ENCODE results near the gene GABARAP. TPM values are rescaled to one million over a fixed set of nuclear protein-coding genes. Genes with fewer than 3 reads are reported as not detected.
A peak's percentile ranks its signal among the peaks of the same experiment; 100 is the strongest.

Gene GABARAP
- total RNA-seq, 3 donors from 2014 or later (not counting 1 experiment from before 2014, with no cell fraction given), result 256 to 277 (median 276) TPM

DNA sequence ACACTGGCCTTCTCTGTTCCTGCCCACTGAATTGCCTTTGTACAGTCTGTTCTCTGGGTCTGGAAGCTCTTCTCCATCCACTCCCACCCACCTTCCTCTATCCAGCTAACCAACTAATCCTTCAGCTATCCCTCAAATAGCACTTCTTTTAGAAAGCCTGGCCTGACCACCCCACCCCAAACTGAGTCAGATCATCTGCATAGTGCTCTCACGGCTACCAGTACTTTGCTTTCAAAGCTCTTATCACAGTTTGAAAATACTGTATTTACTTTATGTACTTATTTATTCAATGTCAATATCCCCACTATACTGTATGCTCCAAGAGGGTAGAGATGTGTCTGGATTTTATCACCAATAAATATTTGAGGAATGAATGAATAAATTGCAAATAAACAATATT, 24.5 kb upstream of the GABARAP start:
- peak in 1 of 2 donors; percentile 2 for DNase-seq
- H3K9me3 ChIP-seq (ENCODE audit: control insufficient read depth, insufficient read depth, low read length), result no peaks in the 10 kb centered on the region
- no peak overlapping the region for H3K4me3 ChIP-seq (ENCODE audit: low read length)
- H3K9me3 Mint-ChIP-seq, result no peaks in the 10 kb centered on the region
- no peaks in the 10 kb centered on the region for H3K36me3 ChIP-seq (ENCODE audit: control insufficient read depth, insufficient read depth, low read length)
- no peak overlapping the region for H3K27ac Mint-ChIP-seq
- no peak for ATAC-seq
- H3K36me3 Mint-ChIP-seq, result no peaks in the 10 kb centered on the region
- TF ChIP-seq, protein P1, sequence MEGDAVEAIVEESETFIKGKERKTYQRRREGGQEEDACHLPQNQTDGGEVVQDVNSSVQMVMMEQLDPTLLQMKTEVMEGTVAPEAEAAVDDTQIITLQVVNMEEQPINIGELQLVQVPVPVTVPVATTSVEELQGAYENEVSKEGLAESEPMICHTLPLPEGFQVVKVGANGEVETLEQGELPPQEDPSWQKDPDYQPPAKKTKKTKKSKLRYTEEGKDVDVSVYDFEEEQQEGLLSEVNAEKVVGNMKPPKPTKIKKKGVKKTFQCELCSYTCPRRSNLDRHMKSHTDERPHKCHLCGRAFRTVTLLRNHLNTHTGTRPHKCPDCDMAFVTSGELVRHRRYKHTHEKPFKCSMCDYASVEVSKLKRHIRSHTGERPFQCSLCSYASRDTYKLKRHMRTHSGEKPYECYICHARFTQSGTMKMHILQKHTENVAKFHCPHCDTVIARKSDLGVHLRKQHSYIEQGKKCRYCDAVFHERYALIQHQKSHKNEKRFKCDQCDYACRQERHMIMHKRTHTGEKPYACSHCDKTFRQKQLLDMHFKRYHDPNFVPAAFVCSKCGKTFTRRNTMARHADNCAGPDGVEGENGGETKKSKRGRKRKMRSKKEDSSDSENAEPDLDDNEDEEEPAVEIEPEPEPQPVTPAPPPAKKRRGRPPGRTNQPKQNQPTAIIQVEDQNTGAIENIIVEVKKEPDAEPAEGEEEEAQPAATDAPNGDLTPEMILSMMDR (IDR thresholded peaks at IDR 0.05), result no peak
- no peak overlapping the region for H3K4me3 Mint-ChIP-seq
- H3K4me1 Mint-ChIP-seq, result peaks cover 17% of the 10 kb centered on the region in 2 donors
- intact Hi-C loops (cut with micrococcal nuclease), result no loop called here
- H3K27ac ChIP-seq (ENCODE audit: low read length), result no peak overlapping the region
- peaks cover 20% of the 10 kb centered on the region for H3K4me1 ChIP-seq (ENCODE audit: control insufficient read depth, insufficient read depth, low read length)
- peaks cover 16 to 22% of the 10 kb centered on the region in 2 donors for H3K27me3 Mint-ChIP-seq (ENCODE audit: low read depth in 2 of 2)
- peaks cover 19% of the 10 kb centered on the region for H3K27me3 ChIP-seq (ENCODE audit: control insufficient read depth, insufficient read depth, low read length)
- WGBS (ENCODE audit: insufficient coverage), result no CpG with 5 or more reads among the region's 1 CpG

DNA sequence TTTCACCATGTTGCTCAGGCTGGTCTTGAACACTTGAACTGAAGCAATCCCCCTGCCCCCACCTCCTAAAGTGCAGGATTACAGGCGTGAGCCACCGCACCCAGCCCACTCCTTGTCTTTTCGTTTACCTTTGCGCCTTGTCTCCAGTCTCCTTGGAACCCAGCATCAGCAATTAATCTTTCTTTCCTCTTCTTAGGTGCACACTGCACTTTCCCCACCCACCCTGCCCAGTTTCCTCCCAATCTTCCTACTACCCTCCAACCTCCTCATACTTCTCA, 21.5 kb upstream of the GABARAP start:
- H3K27ac ChIP-seq (ENCODE audit: low read length), result no peak overlapping the region
- peaks cover 24% of the 10 kb centered on the region for H3K27me3 ChIP-seq (ENCODE audit: control insufficient read depth, insufficient read depth, low read length)
- no peaks in the 10 kb centered on the region for H3K36me3 Mint-ChIP-seq
- peaks cover 34% of the 10 kb centered on the region for H3K4me1 ChIP-seq (ENCODE audit: control insufficient read depth, insufficient read depth, low read length)
- no peak for DNase-seq
- intact Hi-C loops (cut with micrococcal nuclease), result no loop called here
- peaks cover 9% of the 10 kb centered on the region for H3K36me3 ChIP-seq (ENCODE audit: control insufficient read depth, insufficient read depth, low read length)
- WGBS (ENCODE audit: insufficient coverage), result 47% methylated on average over 4 of the region's 4 CpGs
- H3K4me1 Mint-ChIP-seq, result peaks cover 17% of the 10 kb centered on the region in 2 donors
- H3K9me3 ChIP-seq (ENCODE audit: control insufficient read depth, insufficient read depth, low read length), result no peaks in the 10 kb centered on the region
- no peak overlapping the region for H3K4me3 ChIP-seq (ENCODE audit: low read length)
- no peak for ATAC-seq
- TF ChIP-seq, protein P1 (IDR thresholded peaks at IDR 0.05), result no peak
- peaks cover 16 to 17% of the 10 kb centered on the region in 2 donors for H3K27me3 Mint-ChIP-seq (ENCODE audit: low read depth in 2 of 2)
- peak overlapping the region; percentile 82 for H3K4me3 Mint-ChIP-seq
- H3K27ac Mint-ChIP-seq, result no peak overlapping the region
- H3K9me3 Mint-ChIP-seq, result no peaks in the 10 kb centered on the region

DNA sequence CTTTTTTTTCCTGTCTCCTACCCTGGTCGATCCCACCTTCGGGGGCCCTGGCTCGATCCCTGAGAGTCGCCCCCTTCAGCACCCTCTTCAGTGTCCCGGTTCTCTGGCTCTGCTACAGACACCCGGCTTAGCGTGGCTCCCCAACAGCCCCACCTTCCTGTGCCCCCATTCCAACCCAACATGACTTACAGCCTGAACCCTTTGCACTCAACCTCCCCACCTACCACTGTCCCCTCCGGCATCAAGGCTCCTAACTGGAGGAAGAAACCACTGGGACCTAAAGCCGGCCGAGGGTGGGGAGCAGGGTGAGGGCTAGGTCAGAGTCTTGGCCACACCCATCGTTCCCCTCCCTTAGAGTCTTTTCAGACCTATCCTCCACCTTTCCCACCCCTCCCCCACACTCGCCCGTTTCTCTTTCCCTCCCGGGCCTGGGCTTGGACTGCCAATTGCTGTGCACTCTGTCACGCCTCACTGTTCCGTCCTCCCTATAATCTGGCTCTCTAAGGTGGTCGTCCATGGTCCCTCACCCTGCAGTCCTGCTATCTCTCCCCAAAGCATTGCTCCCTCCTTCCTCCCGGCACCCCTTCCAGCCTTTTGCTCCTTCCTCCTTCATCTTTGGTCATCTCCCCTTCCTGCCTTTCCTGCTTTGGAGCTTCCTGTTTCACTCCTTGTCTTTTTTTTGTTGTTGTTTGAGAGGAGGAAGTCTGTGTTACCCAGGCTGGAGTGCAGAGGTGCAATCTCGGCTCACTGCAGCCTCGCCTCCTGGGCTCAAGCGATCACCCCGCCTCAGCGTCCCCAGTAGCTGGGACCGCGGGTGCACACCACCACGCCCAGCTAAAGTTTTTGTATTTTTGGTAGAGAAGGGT, 20.9 kb upstream of the GABARAP start:
- peaks cover 24% of the 10 kb centered on the region for H3K27me3 ChIP-seq (ENCODE audit: control insufficient read depth, insufficient read depth, low read length)
- no peaks in the 10 kb centered on the region for H3K36me3 Mint-ChIP-seq

More for the DNA sequence above, 20.9 kb upstream of the GABARAP start:
- peaks cover 34% of the 10 kb centered on the region for H3K4me1 ChIP-seq (ENCODE audit: control insufficient read depth, insufficient read depth, low read length)
- TF ChIP-seq, protein P1 (IDR thresholded peaks at IDR 0.05), result no peak
- H3K27ac ChIP-seq (ENCODE audit: low read length), result no peak overlapping the region
- DNase-seq (peak in 1 of 2 donors; percentile 41), ATAC-seq (no peak)
- Mint-ChIP-seq H3K4me1 (peaks cover 17% of the 10 kb centered on the region in 2 donors), H3K9me3 (no peaks in the 10 kb centered on the region), H3K4me3 (peak overlapping the region; percentile 82), H3K27me3 (ENCODE audit: low read depth in 2 of 2) (peaks cover 16 to 17% of the 10 kb centered on the region in 2 donors), H3K27ac (peak overlapping the region in 1 of 2 donors; percentile 80)
- no peaks in the 10 kb centered on the region for H3K9me3 ChIP-seq (ENCODE audit: control insufficient read depth, insufficient read depth, low read length)
- peaks cover 10% of the 10 kb centered on the region for H3K36me3 ChIP-seq (ENCODE audit: control insufficient read depth, insufficient read depth, low read length)
- WGBS (ENCODE audit: insufficient coverage), result 8% methylated on average over 26 of the region's 26 CpGs
- no peak overlapping the region for H3K4me3 ChIP-seq (ENCODE audit: low read length)
- intact Hi-C loops (cut with micrococcal nuclease), result no loop called here
